H1 (cell line): ENCODE results near the gene FARS2. TPM values are rescaled to one million over a fixed set of nuclear protein-coding genes. Genes with fewer than 3 reads are reported as not detected.

ENCODE experiments used
- CHD7 ChIP-seq: fragments of 300-600 bp; sonication (generic); IDR thresholded peaks from 2 replicates; pipeline ENCODE4 v1.7.1; 2012; ENCODE audit warnings: low read length, moderate library complexity, mild to moderate bottlenecking, inconsistent platforms; ENCODE audit not compliant: insufficient replicate concordance
- EP300 ChIP-seq, 2 experiments: IDR thresholded peaks; 1 replicate in 1 of 2; 2 replicates in 1 of 2; pipeline ENCODE4 v1.6.1; 2011 to 2012; ENCODE audit warnings: low read depth in 2 of 2, low read length in 2 of 2, mild to moderate bottlenecking in 2 of 2, borderline replicate concordance in 1 of 2, inconsistent platforms in 1 of 2, moderate library complexity in 1 of 2
- FOSL1 ChIP-seq: IDR thresholded peaks from 2 replicates; pipeline ENCODE4 v1.6.1; 2011; ENCODE audit warnings: mild to moderate bottlenecking, low read depth, low read length, moderate library complexity; ENCODE audit not compliant: insufficient read depth
- JUN ChIP-seq: IDR thresholded peaks from 2 replicates; pipeline ENCODE4 v1.6.1; 2011; ENCODE audit warnings: low read depth, mild to moderate bottlenecking, improper control_type of control experiment, low read length
- MAFK ChIP-seq: IDR thresholded peaks from 2 replicates; pipeline ENCODE4 v1.6.1; 2012; ENCODE audit warnings: low read depth, mild to moderate bottlenecking, improper control_type of control experiment, low read length
- NANOG ChIP-seq: IDR thresholded peaks from 2 replicates; pipeline ENCODE4 v1.6.1; 2011; ENCODE audit warnings: low read length, low read depth, mild to moderate bottlenecking, inconsistent platforms; ENCODE audit not compliant: insufficient read depth, poor library complexity, severe bottlenecking
- PHF8 ChIP-seq: fragments of 200-600 bp; sonication (generic); conservative IDR thresholded peaks from 2 replicates; pipeline ENCODE4 v1.7.1; 2012; ENCODE audit warnings: low read depth, mild to moderate bottlenecking, inconsistent platforms, low read length, moderate library complexity
- TBP ChIP-seq: IDR thresholded peaks from 2 replicates; pipeline ENCODE4 v1.6.1; 2011; ENCODE audit warnings: low read depth, low read length, improper control_type of control experiment
- TEAD4 ChIP-seq: IDR thresholded peaks from 2 replicates; pipeline ENCODE4 v1.6.1; 2012; ENCODE audit warnings: low read depth, low read length, inconsistent platforms, mixed read lengths
- ZNF274 ChIP-seq: IDR thresholded peaks from 2 replicates; pipeline ENCODE4 v1.7.0; 2012; ENCODE audit warnings: low read length, borderline replicate concordance; ENCODE audit errors: extremely low read depth
- polyA plus RNA-seq, 7 experiments: library from polyadenylated mRNA; depleted of rRNA in 3 of 7; stranded (reverse) in 5 of 7; unstranded in 2 of 7; fragments of >200 nt in 5 of 7; fragments of 200-250 nt in 2 of 7; gene quantifications; 1 replicate in 5 of 7; 2 replicates in 1 of 7; 4 replicates in 1 of 7; pipeline versions ENCODE4 v1.2.1 to v1.2.3, GENCODE V29; 2011 to 2013; ENCODE audit warnings: missing spikeins in 2 of 7, mixed read lengths in 2 of 7
- total RNA-seq: library from RNA; stranded (reverse); fragmentation: NEBNext Ultra II Directional; extraction: Animal tissue kit (Norgen Biotek cat#: 25700); gene quantifications from 2 replicates; pipeline ENCODE4 v1.2.1, GENCODE V29; 2021

FARS2 gene
- total and polyA plus RNA-seq, 2 of the 8 experiments (the other 6 are each of a cell fraction or from before 2014, with no cell fraction given): 11.7 to 14.4 TPM

- no peak for TF ChIP-seq CHD7
- no peak for TF ChIP-seq NANOG
- TF ChIP-seq PHF8: no peak
- no peak for TF ChIP-seq TEAD4
- TF ChIP-seq FOSL1: no peak
- TF ChIP-seq JUN: no peak
- TF ChIP-seq EP300 (IDR thresholded peaks at IDR 0.05; ENCODE audit: borderline replicate concordance in 1 of 2, low read depth in 2 of 2, low read length in 2 of 2): no peak
- TF ChIP-seq MAFK: no peak
- TF ChIP-seq TBP: no peak
- TF ChIP-seq ZNF274: no peak
Observed at GRCh38 chr6:5497896-5498578, 236.7 kb downstream of the FARS2 start (continued).
